Thymus (tissue), 14 donors: ENCODE data around the gene PHF13. TPM values are rescaled to one million over a fixed set of nuclear protein-coding genes. Genes with fewer than 3 reads are reported as not detected.
A peak's percentile ranks its signal among the peaks of the same experiment; 100 is the strongest.

ENCODE experiments used
- DNase-seq, 9 donors: peaks; one replicate each; pipeline ENCODE4 v3.0.0-alpha.2; 2013; ENCODE audit warnings: low spot score in 9 of 9, low read depth in 6 of 9, missing footprints in 1 of 9
- H3K27ac ChIP-seq, 2 donors: one replicate each; pipeline ENCODE4 v1.5.1; 2013; ENCODE audit warnings: control low read depth in 1 of 2, low read depth in 1 of 2, low read length in 1 of 2, mild to moderate bottlenecking in 1 of 2, moderate library complexity in 1 of 2
- H3K27me3 ChIP-seq, 2 donors: one replicate each; pipeline ENCODE4 v1.5.1; 2013; ENCODE audit warnings: low read length in 1 of 2; ENCODE audit not compliant: control insufficient read depth in 2 of 2, insufficient read depth in 1 of 2
- H3K36me3 ChIP-seq, 2 donors: one replicate each; pipeline ENCODE4 v1.5.1; 2013; ENCODE audit warnings: low read length in 1 of 2, mild to moderate bottlenecking in 1 of 2, moderate library complexity in 1 of 2; ENCODE audit not compliant: control insufficient read depth in 2 of 2, insufficient read depth in 2 of 2
- H3K4me1 ChIP-seq, 2 donors: one replicate each; pipeline ENCODE4 v1.5.1; 2013; ENCODE audit warnings: low read length in 2 of 2; ENCODE audit not compliant: control insufficient read depth in 2 of 2, insufficient read depth in 2 of 2
- H3K4me3 ChIP-seq, 2 donors: one replicate each; pipeline ENCODE4 v1.5.1; 2013; ENCODE audit warnings: low read length in 2 of 2, control low read depth in 1 of 2, mild to moderate bottlenecking in 1 of 2
- H3K9me3 ChIP-seq, 2 donors: one replicate each; pipeline ENCODE4 v1.5.1; 2013; ENCODE audit warnings: low read length in 1 of 2, mild to moderate bottlenecking in 1 of 2; ENCODE audit not compliant: control insufficient read depth in 2 of 2, insufficient read depth in 1 of 2
- WGBS: extraction: QIAGEN DNeasy Blood & Tissue Kit; methylation state at CpG from one replicate; pipeline ENCODE4 v1.1.7; 2013; 5-methylcytosine and 5-hydroxymethylcytosine counted together
- long read RNA-seq, 10 donors: transcript quantifications; one replicate each; lab custom pipeline, GENCODE V29; 2026
- polyA plus RNA-seq: library from polyadenylated mRNA; stranded (reverse); fragments of 200-250 nt; gene quantifications from one replicate; pipeline ENCODE4 v1.2.3, GENCODE V29; 2013
- total RNA-seq: library from RNA; stranded (reverse); fragments of 120-200 nt; gene quantifications from one replicate; pipeline ENCODE4 v1.2.4, GENCODE V29; 2013
- donor health status: healthy.

PHF13 gene
- total RNA-seq (3.5 TPM), polyA plus RNA-seq (11.4 TPM)
- long read RNA-seq, donor 1: 0 reads
- long read RNA-seq, donor 2, partial matches to known transcripts: 5 of 8 reads
- long read RNA-seq, donor 2, other reads (novel, unspliced or antisense): 0 of 8 reads
- long read RNA-seq, donor 3: 0 reads
- long read RNA-seq, donor 4, partial matches to known transcripts: 0 of 3 reads
- long read RNA-seq, donor 4, other reads (novel, unspliced or antisense): 0 of 3 reads
- long read RNA-seq, donor 5, transcript PHF13-201 (4 exons, 3,681 nt): major isoform, 5 of 5 reads
- long read RNA-seq, donor 5, partial matches to known transcripts: 0 of 5 reads
- long read RNA-seq, donor 5, other reads (novel, unspliced or antisense): 0 of 5 reads
- long read RNA-seq, donor 6, partial matches to known transcripts: 0 of 3 reads
- long read RNA-seq, donor 6, other reads (novel, unspliced or antisense): 0 of 3 reads
- long read RNA-seq, donor 7, partial matches to known transcripts: 0 of 2 reads
- long read RNA-seq, donor 7, other reads (novel, unspliced or antisense): 0 of 2 reads
- long read RNA-seq, donor 8: 0 reads
- long read RNA-seq, donor 9, partial matches to known transcripts: 0 of 3 reads
- long read RNA-seq, donor 9, other reads (novel, unspliced or antisense): 0 of 3 reads
- long read RNA-seq, donor 10, partial matches to known transcripts: 0 of 2 reads
- long read RNA-seq, donor 10, other reads (novel, unspliced or antisense): 0 of 2 reads

DNA sequence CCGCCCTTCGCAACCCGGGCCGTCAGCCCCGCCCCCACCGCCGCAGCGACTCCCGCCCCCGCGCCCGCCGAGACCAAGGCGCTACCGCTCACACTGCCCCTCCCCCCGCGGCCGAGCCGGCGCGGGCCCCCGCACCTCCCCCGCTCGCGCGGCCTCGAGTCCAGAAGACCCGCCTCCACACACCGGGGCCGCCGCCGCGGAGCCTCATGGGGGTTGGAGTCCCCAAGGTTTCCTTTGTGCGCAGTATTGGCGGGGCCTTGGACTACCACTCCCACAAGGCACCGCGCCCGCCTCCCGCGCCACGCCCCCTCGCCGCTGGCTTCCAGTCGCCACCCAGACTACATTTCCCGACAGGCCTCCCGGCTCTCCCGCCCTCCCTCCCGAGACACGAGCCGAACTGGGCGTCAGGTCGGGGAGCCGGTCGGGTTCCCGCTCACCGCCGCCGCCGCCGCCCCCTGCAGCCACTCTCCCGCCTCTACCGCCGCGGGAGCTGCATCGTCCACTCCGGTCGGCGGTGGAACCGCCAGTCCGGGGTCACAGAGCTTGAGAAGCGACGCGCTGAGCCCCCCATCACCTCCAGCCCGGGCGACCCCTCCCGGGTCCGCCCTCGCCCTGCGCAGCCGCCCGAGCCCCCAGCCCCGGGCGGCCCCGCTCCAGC, at the start of gene PHF13:
TSS of gene PHF13 (plus strand) at position 371 of the 658 bp plus-strand sequence. CDS start 336 bp downstream, outside the sequence.
- peaks cover 4 to 9% of the 10 kb centered on the region in 2 donors for H3K36me3 ChIP-seq
- peaks cover 0 to 19% of the 10 kb centered on the region in 2 donors for H3K27me3 ChIP-seq
- peak within 1 kb of the TSS; percentile 64 to 93 for H3K4me3 ChIP-seq
- H3K4me1 ChIP-seq: peaks cover 4 to 14% of the 10 kb centered on the region in 2 donors
- peak; percentile 86 to 99 (median 96) for DNase-seq
- peak within 1 kb of the TSS; percentile 55 to 91 for H3K27ac ChIP-seq
- no peaks in the 10 kb centered on the region for H3K9me3 ChIP-seq
- under 1% methylated on average over 84 of the region's 84 CpGs for WGBS

DNA sequence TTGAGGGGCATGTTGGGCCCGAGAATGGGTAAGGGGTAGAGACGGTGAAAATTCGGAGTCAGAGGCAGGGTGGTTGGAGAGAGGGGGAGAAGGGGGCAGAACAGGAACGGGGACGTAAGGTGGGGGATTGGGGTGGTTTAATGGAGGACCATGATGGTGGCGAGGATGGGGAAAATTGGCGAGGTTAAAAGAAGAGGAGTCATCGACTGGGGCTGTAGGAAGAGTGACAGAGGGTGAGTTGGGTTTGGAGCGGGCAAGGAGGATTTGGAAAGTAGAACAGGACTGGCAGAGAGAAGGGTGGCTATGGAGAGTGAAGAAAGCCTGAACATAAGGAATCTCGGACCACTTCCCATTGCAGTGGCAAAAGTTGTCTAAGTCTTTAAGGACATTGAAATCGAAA, 44.5 kb upstream of the PHF13 start:
- no peak for DNase-seq
- WGBS: 96% methylated on average over 11 of the region's 11 CpGs
- peaks cover 0 to 8% of the 10 kb centered on the region in 2 donors for H3K9me3 ChIP-seq
- H3K4me3 ChIP-seq: no peak overlapping the region
- no peaks in the 10 kb centered on the region for H3K4me1 ChIP-seq
- H3K27ac ChIP-seq: no peak overlapping the region
- H3K36me3 ChIP-seq: no peaks in the 10 kb centered on the region
- peaks cover 0 to 19% of the 10 kb centered on the region in 2 donors for H3K27me3 ChIP-seq

DNA sequence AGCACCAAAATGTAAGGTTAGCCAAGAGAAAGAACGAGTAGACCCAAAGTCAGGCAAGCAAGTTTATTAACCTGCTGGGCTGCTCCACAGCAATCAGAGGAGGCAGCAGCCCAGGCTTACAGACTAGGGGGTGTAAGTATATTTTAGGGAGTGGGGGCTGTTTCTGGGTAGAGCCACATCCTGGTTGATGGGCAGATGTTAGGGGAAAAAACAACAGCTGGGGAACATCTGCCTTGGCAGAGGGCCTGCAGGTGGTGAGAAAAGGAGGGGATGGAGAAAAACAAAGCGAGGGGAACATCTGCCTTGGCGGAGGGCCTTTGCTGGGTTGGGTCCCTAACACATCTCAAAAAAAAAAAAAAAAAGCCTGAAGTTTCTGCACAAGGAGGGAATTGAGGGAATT, 43.4 kb upstream of the PHF13 start:
- Histone ChIP-seq H3K9me3 (peaks cover 0 to 8% of the 10 kb centered on the region in 2 donors), H3K27me3 (peaks cover 0 to 15% of the 10 kb centered on the region in 2 donors), H3K27ac (no peak overlapping the region), H3K4me3 (no peak overlapping the region), H3K36me3 (no peaks in the 10 kb centered on the region), H3K4me1 (no peaks in the 10 kb centered on the region)
- no peak for DNase-seq
- 84% methylated on average over 3 of the region's 3 CpGs for WGBS

DNA sequence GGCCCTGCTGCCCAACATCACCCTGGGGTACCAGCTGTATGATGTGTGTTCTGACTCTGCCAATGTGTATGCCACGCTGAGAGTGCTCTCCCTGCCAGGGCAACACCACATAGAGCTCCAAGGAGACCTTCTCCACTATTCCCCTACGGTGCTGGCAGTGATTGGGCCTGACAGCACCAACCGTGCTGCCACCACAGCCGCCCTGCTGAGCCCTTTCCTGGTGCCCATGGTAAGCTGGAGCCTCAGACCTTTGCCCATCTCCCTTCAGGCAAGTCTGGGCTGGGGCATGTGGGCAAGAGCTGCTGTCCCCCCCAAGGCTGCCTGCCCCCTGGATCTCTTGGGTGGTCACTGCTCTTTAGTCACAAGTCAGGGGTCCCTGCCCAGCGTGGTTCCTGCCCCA, 42.5 kb upstream of the PHF13 start:
- WGBS: 84% methylated on average over 5 of the region's 5 CpGs

DNA sequence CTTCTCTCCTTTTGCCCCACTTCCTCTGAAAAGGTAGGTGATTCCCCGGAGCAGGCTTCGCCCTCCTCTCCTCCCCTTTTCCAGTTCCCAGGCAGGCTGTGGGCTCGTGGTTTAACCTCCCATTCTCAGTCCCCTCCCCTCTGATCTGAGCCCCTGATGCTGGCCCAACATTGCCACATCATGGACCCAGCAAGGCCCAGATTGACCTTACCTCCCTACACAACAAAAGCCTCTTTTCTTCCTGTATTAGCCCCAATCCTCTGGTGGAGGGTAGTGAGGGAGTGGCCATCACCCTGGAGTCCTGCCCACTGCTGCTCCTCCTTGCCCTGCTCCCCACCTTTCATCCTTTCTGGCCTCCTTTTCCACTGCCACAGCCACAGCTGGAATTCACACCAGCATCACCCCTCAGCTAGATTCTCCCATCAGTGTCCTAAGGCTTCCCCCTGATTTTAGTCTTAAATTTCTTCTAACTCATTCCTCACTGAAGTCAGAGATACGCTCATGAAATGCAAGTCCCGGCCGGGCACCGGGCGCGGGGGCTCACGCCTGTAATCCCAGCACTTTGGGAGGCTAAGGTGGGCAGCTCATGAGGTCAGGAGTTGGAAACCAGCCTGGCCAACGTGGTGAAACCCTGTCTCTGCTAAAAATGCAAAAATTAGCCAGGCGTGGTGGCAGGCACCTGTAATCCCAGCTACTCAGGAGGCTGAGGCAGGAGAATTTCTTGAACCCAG, 40.7 kb upstream of the PHF13 start:
- Histone ChIP-seq H3K4me1 (no peaks in the 10 kb centered on the region), H3K36me3 (no peaks in the 10 kb centered on the region), H3K4me3 (no peak overlapping the region), H3K27me3 (peaks cover 0 to 9% of the 10 kb centered on the region in 2 donors), H3K27ac (no peak overlapping the region), H3K9me3 (peaks cover 0 to 8% of the 10 kb centered on the region in 2 donors)
- DNase-seq: no peak
- WGBS: 87% methylated on average over 12 of the region's 12 CpGs

More for the DNA sequence above, 42.5 kb upstream of the PHF13 start:
- H3K27me3 ChIP-seq: peaks cover 0 to 9% of the 10 kb centered on the region in 2 donors
- peaks cover 0 to 8% of the 10 kb centered on the region in 2 donors for H3K9me3 ChIP-seq
- H3K27ac ChIP-seq: no peak overlapping the region
- H3K4me1 ChIP-seq: no peaks in the 10 kb centered on the region
- H3K4me3 ChIP-seq: no peak overlapping the region
- no peak for DNase-seq
- no peaks in the 10 kb centered on the region for H3K36me3 ChIP-seq

DNA sequence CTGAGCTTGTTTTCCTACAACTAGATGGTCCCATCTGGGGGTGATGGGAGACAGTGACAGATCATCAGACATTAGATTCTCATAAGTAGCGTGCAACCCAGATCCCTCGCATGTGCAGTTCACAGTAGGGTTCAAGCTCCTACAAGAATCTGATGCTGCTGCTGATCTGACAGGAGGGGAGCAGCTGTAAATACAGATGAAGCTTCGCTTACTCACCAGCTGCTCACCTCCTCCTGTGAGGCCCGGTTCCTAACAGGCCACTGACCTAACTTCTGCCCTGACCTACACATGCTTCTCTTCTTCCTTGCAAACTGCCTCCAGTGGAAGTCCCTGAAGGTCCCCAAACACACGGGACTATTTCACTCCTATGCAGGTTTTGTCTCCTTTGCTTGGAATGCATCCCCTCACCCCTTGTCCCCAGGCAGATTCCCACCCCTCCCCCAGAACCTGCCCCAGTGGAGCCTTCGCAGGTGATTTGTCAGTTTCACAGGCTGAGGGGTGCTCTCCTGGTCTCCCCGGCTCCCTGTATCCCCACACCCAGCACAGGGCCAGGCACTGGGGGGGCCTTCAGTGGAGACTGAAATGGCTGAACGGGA, 39.4 kb upstream of the PHF13 start:
- H3K4me3 ChIP-seq: no peak overlapping the region
- peaks cover 0 to under 1% of the 10 kb centered on the region in 2 donors for H3K4me1 ChIP-seq
- peaks cover 0 to 8% of the 10 kb centered on the region in 2 donors for H3K9me3 ChIP-seq
- no peak overlapping the region for H3K27ac ChIP-seq
- DNase-seq: no peak
- H3K36me3 ChIP-seq: no peaks in the 10 kb centered on the region
- WGBS: 93% methylated on average over 8 of the region's 8 CpGs
- H3K27me3 ChIP-seq: peaks cover 0 to 9% of the 10 kb centered on the region in 2 donors

DNA sequence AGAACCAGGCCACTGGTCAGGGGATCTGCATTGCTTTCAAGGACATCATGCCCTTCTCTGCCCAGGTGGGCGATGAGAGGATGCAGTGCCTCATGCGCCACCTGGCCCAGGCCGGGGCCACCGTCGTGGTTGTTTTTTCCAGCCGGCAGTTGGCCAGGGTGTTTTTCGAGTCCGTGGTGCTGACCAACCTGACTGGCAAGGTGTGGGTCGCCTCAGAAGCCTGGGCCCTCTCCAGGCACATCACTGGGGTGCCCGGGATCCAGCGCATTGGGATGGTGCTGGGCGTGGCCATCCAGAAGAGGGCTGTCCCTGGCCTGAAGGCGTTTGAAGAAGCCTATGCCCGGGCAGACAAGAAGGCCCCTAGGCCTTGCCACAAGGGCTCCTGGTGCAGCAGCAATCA, 38.7 kb upstream of the PHF13 start:
- no peak for DNase-seq
- Histone ChIP-seq H3K27me3 (peaks cover 0 to 6% of the 10 kb centered on the region in 2 donors), H3K9me3 (peaks cover 0 to 8% of the 10 kb centered on the region in 2 donors), H3K4me3 (no peak overlapping the region), H3K36me3 (no peaks in the 10 kb centered on the region), H3K4me1 (peaks cover 4 to 6% of the 10 kb centered on the region in 2 donors), H3K27ac (no peak overlapping the region)
- 95% methylated on average over 14 of the region's 14 CpGs for WGBS

DNA sequence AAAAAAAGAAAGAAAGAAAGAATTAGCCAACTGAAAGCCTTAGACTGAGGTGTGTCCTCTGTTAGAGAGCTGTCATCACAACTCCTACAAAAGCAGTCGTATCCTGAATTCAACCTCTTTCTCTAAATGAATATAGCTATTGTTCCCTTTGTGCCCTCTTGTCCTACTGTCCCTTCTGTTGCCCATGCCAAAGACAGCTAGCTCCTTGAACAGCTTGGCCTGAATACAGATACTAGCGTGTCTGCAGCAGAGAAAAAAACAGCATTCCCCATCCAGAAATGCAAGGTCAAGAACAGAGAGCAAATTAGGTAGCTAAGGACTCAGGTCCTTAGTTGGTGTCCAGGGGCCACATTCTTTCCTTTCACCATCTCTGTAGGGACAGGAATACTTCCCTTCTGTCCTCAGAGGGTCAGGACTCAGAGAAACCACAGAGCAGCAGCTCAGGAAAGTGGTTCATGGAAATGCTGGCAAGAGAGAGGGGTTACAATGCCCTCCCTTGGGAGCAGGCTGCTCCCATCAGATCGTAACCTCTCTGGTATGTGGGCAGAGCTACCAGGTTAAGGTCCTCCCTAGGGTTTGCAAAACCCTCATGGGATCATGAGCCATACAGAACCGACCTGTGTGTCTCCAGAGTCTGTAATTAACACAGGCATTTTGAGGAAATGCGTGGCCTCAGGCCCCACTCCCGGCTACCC, 35.6 kb upstream of the PHF13 start:
- no peak for DNase-seq
- WGBS: 97% methylated on average over 6 of the region's 6 CpGs
- Histone ChIP-seq H3K36me3 (peaks cover 0 to 3% of the 10 kb centered on the region in 2 donors), H3K9me3 (peaks cover 0 to 4% of the 10 kb centered on the region in 2 donors), H3K4me1 (peaks cover 17 to 25% of the 10 kb centered on the region in 2 donors), H3K27ac (no peak overlapping the region), H3K4me3 (no peak overlapping the region), H3K27me3 (no peaks in the 10 kb centered on the region)
